Liver (tissue), 3 donors: Measurements from ENCODE around the gene SAMD7.

Experiments
- ATF3 ChIP-seq: IDR thresholded peaks from 2 replicates; pipeline ENCODE4 v1.6.1; 2016; ENCODE audit warnings: antibody characterized with exemption
- CTCF ChIP-seq: fragments of 150-350 bp; IDR thresholded peaks from 2 replicates; pipeline ENCODE4 v1.5.1; 2017; ENCODE audit warnings: improper control_type of control experiment, low read depth, low read length; ENCODE audit not compliant: missing input control
- FOXA1 ChIP-seq: IDR thresholded peaks from 2 replicates; pipeline ENCODE4 v1.6.1; 2016; ENCODE audit warnings: antibody characterized with exemption
- GABPA ChIP-seq, 2 donors: IDR thresholded peaks in 1 of 2; conservative IDR thresholded peaks in 1 of 2; 2 replicates each; pipeline ENCODE4 v1.6.1; 2016; ENCODE audit warnings: antibody characterized with exemption in 2 of 2, mild to moderate bottlenecking in 1 of 2, moderate library complexity in 1 of 2
- HNF4G ChIP-seq: IDR thresholded peaks from 2 replicates; pipeline ENCODE4 v1.6.1; 2016; ENCODE audit warnings: antibody characterized with exemption
- RAD21 ChIP-seq, 2 donors: IDR thresholded peaks; 2 replicates each; pipeline ENCODE4 v1.6.1; 2016; ENCODE audit warnings: antibody characterized with exemption in 2 of 2, mild to moderate bottlenecking in 2 of 2
- REST ChIP-seq: IDR thresholded peaks from 2 replicates; pipeline ENCODE4 v1.6.1; 2016; ENCODE audit warnings: antibody characterized with exemption, mild to moderate bottlenecking
- SP1 ChIP-seq: IDR thresholded peaks from 2 replicates; pipeline ENCODE4 v1.6.1; 2018; ENCODE audit warnings: antibody characterized with exemption, mild to moderate bottlenecking
- TAF1 ChIP-seq: conservative IDR thresholded peaks from 2 replicates; pipeline ENCODE4 v1.6.1; 2016; ENCODE audit warnings: antibody characterized with exemption, mild to moderate bottlenecking
- YY1 ChIP-seq: IDR thresholded peaks from 2 replicates; pipeline ENCODE4 v1.6.1; 2016; ENCODE audit warnings: antibody characterized with exemption, mild to moderate bottlenecking
- ZBTB33 ChIP-seq: IDR thresholded peaks from 2 replicates; pipeline ENCODE4 v1.6.1; 2016; ENCODE audit warnings: antibody characterized with exemption
- donor health status: healthy.
- donor health status: healthy.

- no peak for TF ChIP-seq CTCF
- TF ChIP-seq ATF3 = no peak
- TF ChIP-seq GABPA (IDR thresholded peaks at IDR 0.05 in 1 of 2, conservative IDR thresholded peaks at IDR 0.05 in 1 of 2) = no peak
- no peak for TF ChIP-seq SP1
- no peak for TF ChIP-seq HNF4G
- TF ChIP-seq TAF1 = no peak
- no peak for TF ChIP-seq RAD21 (IDR thresholded peaks at IDR 0.05)
- no peak for TF ChIP-seq REST
- TF ChIP-seq YY1 = no peak
- no peak for TF ChIP-seq ZBTB33
- TF ChIP-seq FOXA1 = no peak
These were observed 40.1 kb upstream of the SAMD7 start for GRCh38 chr3:169871129-169871886.
